RWPE1 (cell line): ENCODE data around the gene NUP153.

Experiments used
- CTCF ChIA-PET: fragments of 350-600 bp; sonication (Branson Sonifier 250); formaldehyde crosslinking; extraction: SDS; loops from one replicate; lab custom pipeline; 2021; lab: Yijun Ruan, JAX
- POLR2A ChIA-PET: fragments of 400-600 bp; formaldehyde crosslinking; extraction: SDS; loops from one replicate; lab custom pipeline; 2020; ENCODE audit warnings: antibody characterized with exemption; ENCODE audit not compliant: low non-redundant PET; lab: Yijun Ruan, JAX
- DNase-seq: peaks from one replicate; pipeline ENCODE4 v3.0.0; 2012; ENCODE audit warnings: low spot score
- H3K27ac ChIP-seq: fragments of 450-650 bp; 2 replicates; pipeline ENCODE4 v1.5.1; 2017
- TF ChIP-seq, protein P1 (sequence below): fragments of 450-650 bp; conservative IDR thresholded peaks from 2 replicates; pipeline ENCODE4 v1.5.1; 2017; ENCODE audit warnings: low read depth, mild to moderate bottlenecking

NUP153 gene

GRCh38 chr6:17632934-17633333 is 73.8 kb downstream of the NUP153 start:
- TF ChIP-seq, protein P1, sequence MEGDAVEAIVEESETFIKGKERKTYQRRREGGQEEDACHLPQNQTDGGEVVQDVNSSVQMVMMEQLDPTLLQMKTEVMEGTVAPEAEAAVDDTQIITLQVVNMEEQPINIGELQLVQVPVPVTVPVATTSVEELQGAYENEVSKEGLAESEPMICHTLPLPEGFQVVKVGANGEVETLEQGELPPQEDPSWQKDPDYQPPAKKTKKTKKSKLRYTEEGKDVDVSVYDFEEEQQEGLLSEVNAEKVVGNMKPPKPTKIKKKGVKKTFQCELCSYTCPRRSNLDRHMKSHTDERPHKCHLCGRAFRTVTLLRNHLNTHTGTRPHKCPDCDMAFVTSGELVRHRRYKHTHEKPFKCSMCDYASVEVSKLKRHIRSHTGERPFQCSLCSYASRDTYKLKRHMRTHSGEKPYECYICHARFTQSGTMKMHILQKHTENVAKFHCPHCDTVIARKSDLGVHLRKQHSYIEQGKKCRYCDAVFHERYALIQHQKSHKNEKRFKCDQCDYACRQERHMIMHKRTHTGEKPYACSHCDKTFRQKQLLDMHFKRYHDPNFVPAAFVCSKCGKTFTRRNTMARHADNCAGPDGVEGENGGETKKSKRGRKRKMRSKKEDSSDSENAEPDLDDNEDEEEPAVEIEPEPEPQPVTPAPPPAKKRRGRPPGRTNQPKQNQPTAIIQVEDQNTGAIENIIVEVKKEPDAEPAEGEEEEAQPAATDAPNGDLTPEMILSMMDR = no peak
- DNase-seq = no peak
- POLR2A ChIA-PET = no interaction called here
- H3K27ac ChIP-seq = no peak overlapping the region
- CTCF ChIA-PET = no interaction called here

GRCh38 chr6:17630511-17631073 is 76.1 kb downstream of the NUP153 start:
- ChIA-PET CTCF (no interaction called here), POLR2A (no interaction called here)
- no peak overlapping the region for H3K27ac ChIP-seq
- no peak for DNase-seq
- TF ChIP-seq, protein P1 = no peak

DNA sequence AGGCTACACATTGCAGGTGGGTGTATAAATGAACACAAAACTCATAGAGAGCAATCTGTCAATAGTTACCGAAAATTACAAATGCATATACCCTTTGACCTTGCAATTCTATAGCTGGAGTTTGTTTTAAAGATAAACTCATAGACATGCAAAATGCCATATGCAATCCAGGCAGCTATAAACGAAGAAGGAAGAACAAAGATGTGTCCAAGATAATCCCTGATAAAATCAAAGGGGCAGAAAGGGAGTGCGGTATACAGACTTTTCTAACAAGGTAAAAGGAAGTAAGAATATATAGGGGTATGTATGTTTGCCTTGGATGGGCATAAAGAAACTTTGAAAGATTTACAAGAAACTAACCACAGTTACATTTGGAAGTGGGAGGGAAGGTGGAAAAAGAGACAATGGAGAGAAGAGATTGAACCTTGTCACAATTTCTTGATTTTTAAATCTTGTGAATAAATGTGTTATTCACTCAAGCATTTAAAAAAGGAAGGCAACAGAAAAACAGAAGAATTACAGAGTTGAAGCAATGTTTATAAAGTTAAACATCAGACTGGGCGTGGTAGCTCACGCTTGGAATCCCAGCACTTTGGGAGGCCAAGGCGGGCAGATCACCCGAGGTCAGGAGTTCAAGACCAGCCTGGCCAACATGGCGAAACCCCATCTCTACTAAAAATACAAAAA is 76.8 kb downstream of the NUP153 start:
- POLR2A ChIA-PET = no interaction called here
- TF ChIP-seq, protein P1 = no peak
- H3K27ac ChIP-seq = no peak overlapping the region
- CTCF ChIA-PET = no interaction called here
- no peak for DNase-seq

DNA sequence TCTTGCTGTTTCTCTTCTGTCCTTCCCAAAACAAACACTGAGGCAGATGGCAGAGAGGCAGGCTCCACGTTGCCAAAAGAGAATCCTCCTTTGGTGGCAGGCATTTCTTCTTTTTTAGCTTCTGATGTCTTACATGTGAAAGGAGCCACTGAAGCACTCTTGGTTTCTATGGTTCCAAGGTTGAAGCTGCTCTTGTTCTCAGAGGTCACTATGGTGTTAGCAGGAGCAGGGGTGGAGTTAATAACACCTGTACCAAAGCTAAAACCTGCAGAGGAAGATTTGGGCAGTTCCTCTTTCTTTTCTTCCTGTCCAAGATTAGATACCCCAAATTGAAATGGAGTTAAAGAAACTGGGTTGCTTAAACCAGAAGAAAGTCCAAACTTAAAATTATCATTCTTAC is 77.9 kb downstream of the NUP153 start:
- ChIA-PET POLR2A (no interaction called here), CTCF (no interaction called here)
- TF ChIP-seq, protein P1 = no peak
- no peak overlapping the region for H3K27ac ChIP-seq
- DNase-seq = no peak

DNA sequence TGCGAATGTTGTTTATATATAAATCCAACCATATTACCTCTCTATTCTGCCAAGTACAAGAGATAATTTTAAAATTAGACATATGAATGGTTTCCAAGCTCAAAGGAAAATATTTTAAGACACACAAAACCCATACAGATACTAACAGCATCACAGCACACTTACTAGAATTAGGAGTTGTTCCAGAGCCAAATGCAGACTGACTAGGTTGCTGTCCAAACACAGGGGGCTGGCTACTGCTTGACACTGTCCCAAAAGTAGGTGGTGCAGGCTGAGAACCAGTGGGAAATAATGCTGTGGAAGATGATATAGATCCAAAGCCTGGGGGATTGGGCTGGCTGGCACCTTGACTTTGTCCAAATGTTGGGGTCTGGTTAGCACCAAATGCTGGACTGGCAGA is 82.3 kb downstream of the NUP153 start:
- CTCF ChIA-PET = interaction anchor here (0.6 kb wide), 1 partner anchor 540 kb away, joined by 7 read pairs; no protein-coding TSS in a partner anchor
- no peak overlapping the region for H3K27ac ChIP-seq
- POLR2A ChIA-PET = no interaction called here
- DNase-seq = no peak
- TF ChIP-seq, protein P1 = no peak

- ChIA-PET POLR2A (no interaction called here), CTCF (interaction anchor here (0.6 kb wide), 1 partner anchor 53 kb away, joined by 3 read pairs; no protein-coding TSS in a partner anchor)
- no peak overlapping the region for H3K27ac ChIP-seq
- TF ChIP-seq, protein P1 = no peak
- no peak for DNase-seq
Measured at GRCh38 chr6:17622144-17622543, 84.6 kb downstream of the NUP153 start.
